Measurements from ENCODE around the gene PRXL2B.

Gene PRXL2B

DNA sequence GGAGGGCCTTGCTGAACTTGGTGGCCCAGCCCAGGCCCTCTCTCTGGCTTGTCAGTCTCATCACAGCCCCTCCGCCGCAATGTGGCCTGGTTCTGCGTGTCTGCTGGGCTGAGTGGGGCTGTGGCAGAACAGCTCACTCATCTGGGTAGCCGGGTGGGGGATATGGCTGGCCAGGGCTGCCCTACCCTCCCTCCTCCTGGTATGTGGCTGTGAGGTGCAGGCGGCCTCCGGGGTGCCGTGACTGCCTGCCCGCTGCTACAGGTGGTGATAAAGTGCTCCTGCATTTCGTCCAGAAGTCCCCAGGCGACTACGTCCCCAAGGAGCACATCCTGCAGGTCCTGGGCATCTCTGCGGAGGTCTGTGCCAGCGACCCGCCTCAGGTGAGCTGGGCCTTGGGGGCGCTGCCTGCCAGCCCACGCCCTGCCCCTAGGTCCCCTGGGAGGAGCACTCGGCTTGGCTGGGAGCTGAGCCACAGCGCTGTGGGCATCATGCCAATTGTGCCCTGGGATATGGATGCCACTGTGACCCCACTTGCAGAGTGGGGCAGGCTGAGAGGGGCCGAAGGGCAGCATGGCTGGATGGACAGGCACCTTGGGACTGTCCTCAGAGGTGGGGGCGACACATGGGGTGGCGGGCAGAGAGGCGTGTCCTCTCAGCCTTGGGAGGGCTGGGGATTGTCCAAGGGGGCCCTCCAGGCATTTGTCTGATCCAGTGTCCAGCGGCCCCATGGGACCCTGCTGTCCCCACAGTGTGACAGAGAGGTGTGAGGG, 2.3 kb downstream of the PRXL2B start:
- no peak overlapping the region for H2BK12ac ChIP-seq (ENCODE audit: low read length in 2 of 2)
- peaks cover 21% of the 10 kb centered on the region for H3K4me1 ChIP-seq (ENCODE audit: control insufficient read depth, insufficient read depth, low read depth, low read length)
- no peak overlapping the region for H3K4me3 ChIP-seq (ENCODE audit: insufficient read depth in 1 of 2, low read depth in 1 of 2, low read length in 2 of 2)
- H4K8ac ChIP-seq (ENCODE audit: low read length) = no peak overlapping the region
- no peak overlapping the region for H4K91ac ChIP-seq (ENCODE audit: low read length)
- H2BK15ac ChIP-seq (ENCODE audit: low read depth, poor library complexity, severe bottlenecking) = no peak overlapping the region
- no peak overlapping the region for H2BK120ac ChIP-seq (ENCODE audit: low read depth, low read length)
- no peak overlapping the region for H3K27ac ChIP-seq (ENCODE audit: low read length, poor library complexity, severe bottlenecking)
- peaks cover 3 to 27% of the 10 kb centered on the region in 2 experiments for H3K36me3 ChIP-seq (ENCODE audit: control insufficient read depth in 1 of 2, insufficient read depth in 2 of 2, low read depth in 1 of 2, low read length in 2 of 2)
- H3K9ac ChIP-seq (ENCODE audit: low read length) = no peak overlapping the region
- no peak overlapping the region for H3K4me2 ChIP-seq (ENCODE audit: low read length, poor library complexity, severe bottlenecking)
- H3K9me3 ChIP-seq (ENCODE audit: control insufficient read depth, low read length) = no peaks in the 10 kb centered on the region
- no peak overlapping the region for H3K4ac ChIP-seq (ENCODE audit: low read depth in 1 of 2, low read length in 2 of 2)
- H3K27me3 ChIP-seq (ENCODE audit: control insufficient read depth in 1 of 2, insufficient read depth in 1 of 2, low read length in 2 of 2) = peaks cover 0 to 9% of the 10 kb centered on the region in 2 experiments
- 94% methylated on average over 23 of the region's 23 CpGs for WGBS
- no peak overlapping the region for H3K23ac ChIP-seq (ENCODE audit: low read length in 2 of 2)
- H2BK5ac ChIP-seq (ENCODE audit: low read depth, low read length, poor library complexity, severe bottlenecking) = no peak overlapping the region
- no peak overlapping the region for H2AFZ ChIP-seq (ENCODE audit: low read depth, low read length)
- DNase-seq = no peak
- H3K79me1 ChIP-seq (replicated peaks; ENCODE audit: low read length, poor library complexity, severe bottlenecking) = peaks cover 16% of the 10 kb centered on the region
- no peak overlapping the region for H2AK5ac ChIP-seq (ENCODE audit: low read length, severe bottlenecking)
- H3K18ac ChIP-seq (ENCODE audit: low read depth in 1 of 2, low read length in 2 of 2) = no peak overlapping the region
- H3K14ac ChIP-seq (ENCODE audit: low read length in 2 of 2) = no peak overlapping the region

DNA sequence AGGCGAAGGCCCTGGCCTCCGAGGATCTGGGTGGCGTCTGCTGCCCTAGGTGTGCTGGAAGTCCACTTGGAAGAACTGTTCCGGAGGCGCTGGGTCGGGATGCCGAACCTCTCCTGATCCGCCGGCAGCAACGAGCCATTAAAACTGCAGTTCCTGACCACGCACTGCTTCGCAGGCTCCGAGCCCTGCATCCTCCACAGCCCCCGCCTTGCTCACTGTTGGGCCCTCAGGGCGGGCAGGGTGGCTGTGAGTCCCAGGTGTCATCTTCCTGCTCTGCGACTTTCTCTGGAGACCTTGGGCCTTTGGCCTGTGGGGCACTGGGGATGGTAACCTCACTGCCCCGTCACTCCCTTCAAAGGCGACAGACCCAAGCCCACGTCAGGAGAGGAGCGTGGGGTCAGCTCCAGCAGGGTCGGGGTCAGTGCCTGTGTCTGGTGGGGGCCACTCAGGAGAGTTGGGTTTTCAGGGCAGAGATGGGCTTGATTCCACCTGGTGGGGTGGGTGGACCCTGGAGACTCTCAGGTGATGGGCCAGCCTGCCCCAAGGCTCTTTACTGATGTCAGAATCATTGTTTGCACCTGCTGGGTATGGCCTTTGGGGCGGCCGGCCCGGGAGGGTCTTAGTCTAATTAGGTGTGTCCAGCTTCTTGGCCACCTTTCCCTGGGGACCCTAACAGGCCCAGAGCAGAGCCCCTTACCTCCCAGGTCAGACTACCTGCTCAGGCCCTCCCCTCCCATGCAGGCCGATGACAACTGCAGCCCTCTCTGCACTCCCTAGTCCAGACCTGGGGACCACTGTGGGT, 3.1 kb downstream of the PRXL2B start:
- Histone ChIP-seq H2BK5ac (ENCODE audit: low read depth, low read length, poor library complexity, severe bottlenecking) (no peak overlapping the region), H3K18ac (ENCODE audit: low read depth in 1 of 2, low read length in 2 of 2) (no peak overlapping the region), H3K9me3 (ENCODE audit: control insufficient read depth, low read length) (no peaks in the 10 kb centered on the region), H3K27me3 (ENCODE audit: control insufficient read depth in 1 of 2, insufficient read depth in 1 of 2, low read length in 2 of 2) (peaks cover 0 to 15% of the 10 kb centered on the region in 2 experiments), H3K27ac (ENCODE audit: low read length, poor library complexity, severe bottlenecking) (no peak overlapping the region), H2BK12ac (ENCODE audit: low read length in 2 of 2) (no peak overlapping the region), H3K4me2 (ENCODE audit: low read length, poor library complexity, severe bottlenecking) (no peak overlapping the region), H3K9ac (ENCODE audit: low read length) (no peak overlapping the region), H3K14ac (ENCODE audit: low read length in 2 of 2) (no peak overlapping the region), H3K79me1 (replicated peaks; ENCODE audit: low read length, poor library complexity, severe bottlenecking) (peaks cover 16% of the 10 kb centered on the region), H3K36me3 (ENCODE audit: control insufficient read depth in 1 of 2, insufficient read depth in 2 of 2, low read depth in 1 of 2, low read length in 2 of 2) (peaks cover 3 to 27% of the 10 kb centered on the region in 2 experiments), H3K4me1 (ENCODE audit: control insufficient read depth, insufficient read depth, low read depth, low read length) (peaks cover 24% of the 10 kb centered on the region), H4K8ac (ENCODE audit: low read length) (no peak overlapping the region), H2AFZ (ENCODE audit: low read depth, low read length) (no peak overlapping the region), H3K23ac (ENCODE audit: low read length in 2 of 2) (no peak overlapping the region), H2BK15ac (ENCODE audit: low read depth, poor library complexity, severe bottlenecking) (no peak overlapping the region), H2AK5ac (ENCODE audit: low read length, severe bottlenecking) (no peak overlapping the region), H4K91ac (ENCODE audit: low read length) (no peak overlapping the region), H3K4ac (ENCODE audit: low read depth in 1 of 2, low read length in 2 of 2) (no peak overlapping the region), H2BK120ac (ENCODE audit: low read depth, low read length) (no peak overlapping the region), H3K4me3 (ENCODE audit: insufficient read depth in 1 of 2, low read depth in 1 of 2, low read length in 2 of 2) (no peak overlapping the region)
- WGBS = 96% methylated on average over 25 of the region's 25 CpGs
- no peak for DNase-seq

- Histone ChIP-seq H3K18ac (ENCODE audit: low read depth in 1 of 2, low read length in 2 of 2) (no peak overlapping the region), H3K9ac (ENCODE audit: low read length) (no peak overlapping the region), H2BK120ac (ENCODE audit: low read depth, low read length) (no peak overlapping the region), H4K8ac (ENCODE audit: low read length) (no peak overlapping the region), H3K36me3 (ENCODE audit: control insufficient read depth in 1 of 2, insufficient read depth in 2 of 2, low read depth in 1 of 2, low read length in 2 of 2) (peaks cover 3 to 27% of the 10 kb centered on the region in 2 experiments), H3K79me1 (replicated peaks; ENCODE audit: low read length, poor library complexity, severe bottlenecking) (peaks cover 16% of the 10 kb centered on the region), H3K27me3 (ENCODE audit: control insufficient read depth in 1 of 2, insufficient read depth in 1 of 2, low read length in 2 of 2) (peaks cover 0 to 20% of the 10 kb centered on the region in 2 experiments), H2AFZ (ENCODE audit: low read depth, low read length) (no peak overlapping the region), H3K4me1 (ENCODE audit: control insufficient read depth, insufficient read depth, low read depth, low read length) (peaks cover 17% of the 10 kb centered on the region), H3K27ac (ENCODE audit: low read length, poor library complexity, severe bottlenecking) (no peak overlapping the region), H2AK5ac (ENCODE audit: low read length, severe bottlenecking) (no peak overlapping the region), H2BK12ac (ENCODE audit: low read length in 2 of 2) (no peak overlapping the region), H3K4me3 (ENCODE audit: insufficient read depth in 1 of 2, low read depth in 1 of 2, low read length in 2 of 2) (peak overlapping the region in 1 of 2 experiments; percentile 27), H3K9me3 (ENCODE audit: control insufficient read depth, low read length) (no peaks in the 10 kb centered on the region), H3K4me2 (ENCODE audit: low read length, poor library complexity, severe bottlenecking) (no peak overlapping the region), H4K91ac (ENCODE audit: low read length) (no peak overlapping the region), H2BK5ac (ENCODE audit: low read depth, low read length, poor library complexity, severe bottlenecking) (no peak overlapping the region), H3K14ac (ENCODE audit: low read length in 2 of 2) (no peak overlapping the region), H2BK15ac (ENCODE audit: low read depth, poor library complexity, severe bottlenecking) (no peak overlapping the region), H3K23ac (ENCODE audit: low read length in 2 of 2) (no peak overlapping the region), H3K4ac (ENCODE audit: low read depth in 1 of 2, low read length in 2 of 2) (no peak overlapping the region)
- no peak for DNase-seq
- 97% methylated on average over 28 of the region's 31 CpGs for WGBS
These were observed 3.9 kb downstream of the PRXL2B start for GRCh38 chr1:2590233-2591141.

All from mesenchymal stem cell (in vitro differentiated cells and primary cell).